Right atrium auricular region (tissue), 2 donors: ENCODE results near the gene ASTN2. TPM values are rescaled to one million over a fixed set of nuclear protein-coding genes. Genes with fewer than 3 reads are reported as not detected.

Experiments
- DNase-seq: peaks from one replicate; pipeline ENCODE4 v3.0.0-alpha.2; 2019; ENCODE audit warnings: low spot score
- H3K27ac ChIP-seq, 2 donors: fragments of 200-600 bp; sonication (generic); 1 replicate in 1 of 2; 2 replicates in 1 of 2; pipeline ENCODE4 v1.5.1; 2016 to 2019
- H3K27me3 ChIP-seq, 2 donors: fragments of 200-600 bp; sonication (generic); one replicate each; pipeline versions ENCODE4 v1.5.1 to v1.6.0; 2017 to 2019
- H3K36me3 ChIP-seq: fragments of 200-600 bp; sonication (generic); one replicate; pipeline ENCODE4 v1.5.1; 2016
- H3K4me1 ChIP-seq, 2 donors: fragments of 200-600 bp; sonication (generic); one replicate each; pipeline versions ENCODE4 v1.5.1 to v1.6.0; 2017 to 2019
- H3K4me3 ChIP-seq, 2 donors: fragments of 200-600 bp; sonication (generic); 1 replicate in 1 of 2; 2 replicates in 1 of 2; pipeline ENCODE4 v1.5.1; 2017 to 2019; ENCODE audit warnings: mild to moderate bottlenecking in 1 of 2, moderate library complexity in 1 of 2
- H3K9me3 ChIP-seq, 2 donors: fragments of 200-600 bp; sonication (generic); one replicate each; pipeline ENCODE4 v1.5.1; 2019
- total RNA-seq, 2 donors: library from RNA; depleted of rRNA; stranded (reverse); fragments of >200 nt; gene quantifications; one replicate each; pipeline ENCODE4 v1.1.0, GENCODE V29; 2016
- TF ChIP-seq, protein P1 (sequence below), 2 donors: fragments of 200-600 bp; sonication (generic); IDR thresholded peaks; one replicate each; pipeline ENCODE4 v1.5.1; 2019; ENCODE audit warnings: antibody characterized with exemption in 2 of 2

ASTN2 gene
- total RNA-seq, 2 donors from 2014 or later, result 11.1 to 32.2 TPM

DNA sequence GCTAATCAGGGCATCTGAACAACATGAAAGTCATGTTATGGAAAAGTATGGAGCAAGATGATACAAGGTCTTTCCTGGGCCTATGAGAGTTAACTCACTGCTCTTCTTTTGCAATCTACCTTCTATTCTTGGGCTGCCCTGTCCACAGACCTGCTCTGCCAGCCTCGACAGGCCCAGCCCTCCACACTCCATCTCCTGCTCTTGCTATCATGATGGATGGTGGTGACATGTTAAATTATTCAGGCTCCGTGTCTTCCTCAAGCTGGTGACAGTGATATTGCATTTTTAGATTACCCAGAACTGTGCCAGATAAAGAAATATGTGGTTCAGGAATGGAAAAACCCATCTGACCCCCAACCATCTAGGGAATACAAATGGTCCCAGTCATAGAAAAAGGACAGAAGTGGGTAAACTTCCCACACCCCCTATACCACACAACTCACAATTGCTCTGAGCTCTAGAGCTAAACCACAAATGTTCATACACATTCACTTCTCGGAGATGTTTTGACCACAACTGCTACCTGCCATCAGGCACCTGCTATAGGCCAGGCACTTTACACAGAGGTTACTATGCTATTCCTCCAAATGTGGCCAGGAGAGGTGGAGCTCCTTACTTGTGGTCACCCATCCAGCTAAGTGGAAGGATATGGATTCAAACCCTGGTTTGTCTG, 311.3 kb downstream of the ASTN2 start:
- Histone ChIP-seq H3K9me3 (no peaks in the 10 kb centered on the region), H3K4me1 (no peaks in the 10 kb centered on the region), H3K27ac (no peak overlapping the region), H3K36me3 (no peaks in the 10 kb centered on the region), H3K4me3 (no peak overlapping the region), H3K27me3 (no peaks in the 10 kb centered on the region)
- DNase-seq, result no peak
- TF ChIP-seq, protein P1, sequence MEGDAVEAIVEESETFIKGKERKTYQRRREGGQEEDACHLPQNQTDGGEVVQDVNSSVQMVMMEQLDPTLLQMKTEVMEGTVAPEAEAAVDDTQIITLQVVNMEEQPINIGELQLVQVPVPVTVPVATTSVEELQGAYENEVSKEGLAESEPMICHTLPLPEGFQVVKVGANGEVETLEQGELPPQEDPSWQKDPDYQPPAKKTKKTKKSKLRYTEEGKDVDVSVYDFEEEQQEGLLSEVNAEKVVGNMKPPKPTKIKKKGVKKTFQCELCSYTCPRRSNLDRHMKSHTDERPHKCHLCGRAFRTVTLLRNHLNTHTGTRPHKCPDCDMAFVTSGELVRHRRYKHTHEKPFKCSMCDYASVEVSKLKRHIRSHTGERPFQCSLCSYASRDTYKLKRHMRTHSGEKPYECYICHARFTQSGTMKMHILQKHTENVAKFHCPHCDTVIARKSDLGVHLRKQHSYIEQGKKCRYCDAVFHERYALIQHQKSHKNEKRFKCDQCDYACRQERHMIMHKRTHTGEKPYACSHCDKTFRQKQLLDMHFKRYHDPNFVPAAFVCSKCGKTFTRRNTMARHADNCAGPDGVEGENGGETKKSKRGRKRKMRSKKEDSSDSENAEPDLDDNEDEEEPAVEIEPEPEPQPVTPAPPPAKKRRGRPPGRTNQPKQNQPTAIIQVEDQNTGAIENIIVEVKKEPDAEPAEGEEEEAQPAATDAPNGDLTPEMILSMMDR (IDR thresholded peaks at IDR 0.05), result no peak

DNA sequence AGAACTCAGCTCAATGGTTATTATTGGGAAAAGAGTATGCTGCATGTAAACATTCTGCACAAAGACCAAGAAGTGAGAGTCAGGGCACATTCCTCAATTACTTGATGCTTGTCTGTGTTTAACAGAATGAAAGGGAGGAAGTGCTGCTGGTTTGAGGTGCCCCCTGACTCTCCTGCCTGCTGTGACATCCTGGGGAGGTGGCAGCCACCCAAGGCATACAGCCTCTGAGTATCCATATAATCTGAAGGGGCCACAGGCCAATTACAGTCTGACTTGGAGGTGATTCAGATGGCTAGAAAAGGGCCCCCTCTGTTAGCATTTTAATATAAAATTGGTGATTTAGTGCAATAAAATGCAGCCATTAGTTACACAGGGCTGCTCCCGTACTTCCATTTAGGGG, 313.8 kb downstream of the ASTN2 start:
- Histone ChIP-seq H3K27ac (no peak overlapping the region), H3K9me3 (no peaks in the 10 kb centered on the region), H3K4me1 (no peaks in the 10 kb centered on the region), H3K27me3 (no peaks in the 10 kb centered on the region), H3K4me3 (no peak overlapping the region), H3K36me3 (no peaks in the 10 kb centered on the region)
- DNase-seq, result no peak
- TF ChIP-seq, protein P1 (IDR thresholded peaks at IDR 0.05), result no peak

DNA sequence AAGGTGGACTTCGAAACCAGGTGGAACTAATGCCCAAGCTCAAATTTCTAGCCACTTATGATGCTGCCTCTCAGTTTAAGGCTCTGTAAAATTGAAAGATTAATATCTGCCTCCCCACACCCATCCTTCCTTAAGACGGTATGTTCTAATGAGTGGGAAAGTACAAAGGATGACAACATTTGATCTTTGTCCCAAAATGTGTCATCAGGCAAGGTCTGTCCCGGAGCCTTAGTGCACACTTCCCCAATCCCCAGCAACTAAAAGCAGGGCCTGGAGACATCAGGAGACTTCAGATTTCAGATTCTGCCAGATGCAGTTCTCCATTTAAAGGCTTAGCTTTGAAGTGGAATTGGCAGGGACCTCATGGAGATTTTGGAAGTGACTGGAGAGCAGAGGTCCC, 316.5 kb downstream of the ASTN2 start:
- Histone ChIP-seq H3K27me3 (no peaks in the 10 kb centered on the region), H3K9me3 (no peaks in the 10 kb centered on the region), H3K4me3 (no peak overlapping the region), H3K27ac (no peak overlapping the region), H3K36me3 (no peaks in the 10 kb centered on the region), H3K4me1 (peaks cover 0 to 10% of the 10 kb centered on the region in 2 donors)
- TF ChIP-seq, protein P1 (IDR thresholded peaks at IDR 0.05), result no peak
- DNase-seq, result no peak

DNA sequence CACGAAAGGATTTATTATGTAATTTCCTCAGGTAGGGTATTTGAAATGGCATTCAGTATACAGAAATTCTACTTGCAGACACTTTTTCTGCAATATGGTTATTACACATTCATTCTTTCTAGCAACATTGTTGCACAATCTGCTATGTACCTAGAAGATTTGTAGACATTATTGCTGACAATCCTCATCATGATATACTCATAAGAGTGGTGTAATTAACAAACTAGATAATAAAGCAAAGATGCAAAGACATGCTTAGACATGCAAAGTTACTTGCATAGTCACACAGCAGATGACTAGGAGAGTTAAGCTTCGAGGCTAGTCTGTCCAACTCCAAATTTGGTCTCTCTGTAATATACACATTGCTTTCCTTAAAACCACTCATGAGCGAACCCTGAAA, 317.1 kb downstream of the ASTN2 start:
- Histone ChIP-seq H3K4me1 (peaks cover 0 to 11% of the 10 kb centered on the region in 2 donors), H3K27ac (no peak overlapping the region), H3K4me3 (no peak overlapping the region), H3K27me3 (no peaks in the 10 kb centered on the region), H3K9me3 (no peaks in the 10 kb centered on the region), H3K36me3 (no peaks in the 10 kb centered on the region)
- no peak for DNase-seq
- TF ChIP-seq, protein P1 (IDR thresholded peaks at IDR 0.05), result no peak

DNA sequence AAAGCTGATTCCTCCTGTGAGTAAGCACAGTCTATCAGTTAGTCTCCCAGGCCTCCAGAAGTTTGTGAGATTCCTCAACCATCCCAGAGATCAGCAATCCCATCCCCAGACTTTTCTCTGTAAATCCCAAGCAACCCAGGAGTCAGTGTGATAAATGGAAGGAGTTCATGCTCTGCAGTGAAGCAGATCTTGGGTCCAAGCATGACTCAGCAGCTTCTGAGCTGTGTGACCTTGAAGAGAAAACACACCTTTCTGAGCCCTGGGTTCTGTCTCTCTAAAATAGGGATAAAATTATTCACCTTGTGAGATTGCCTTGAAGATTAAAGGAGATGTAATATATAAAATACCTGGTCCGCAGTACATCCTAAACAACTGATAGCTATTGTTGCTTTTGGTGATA, 318.7 kb downstream of the ASTN2 start:
- no peak overlapping the region for H3K27ac ChIP-seq
- H3K27me3 ChIP-seq, result no peaks in the 10 kb centered on the region
- H3K9me3 ChIP-seq, result no peaks in the 10 kb centered on the region
- no peak for DNase-seq
- H3K4me3 ChIP-seq, result no peak overlapping the region
- H3K4me1 ChIP-seq, result peaks cover 0 to 17% of the 10 kb centered on the region in 2 donors
- H3K36me3 ChIP-seq, result no peaks in the 10 kb centered on the region
- TF ChIP-seq, protein P1 (IDR thresholded peaks at IDR 0.05), result no peak

DNA sequence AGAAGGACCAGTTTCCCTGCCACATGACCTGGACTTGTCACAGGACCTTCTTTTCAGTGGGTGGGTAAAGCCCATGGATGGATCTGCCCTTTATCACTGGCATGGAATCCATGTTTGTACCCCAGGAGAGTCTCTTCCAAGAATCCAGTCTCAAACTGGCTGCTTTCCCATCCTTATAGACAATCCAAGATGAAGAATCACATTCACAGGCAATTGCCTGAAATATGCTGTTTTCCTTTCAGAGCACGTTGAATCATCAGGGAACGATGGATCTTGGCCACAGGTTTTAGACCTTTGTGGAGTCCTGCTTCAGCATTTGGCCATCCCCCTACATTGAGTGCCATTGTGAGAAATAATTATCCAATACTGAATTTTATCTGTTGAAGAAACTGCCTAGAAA, 319.8 kb downstream of the ASTN2 start:
- Histone ChIP-seq H3K4me1 (peaks cover 0 to 17% of the 10 kb centered on the region in 2 donors), H3K4me3 (no peak overlapping the region), H3K36me3 (no peaks in the 10 kb centered on the region), H3K27ac (no peak overlapping the region), H3K27me3 (no peaks in the 10 kb centered on the region), H3K9me3 (no peaks in the 10 kb centered on the region)
- TF ChIP-seq, protein P1 (IDR thresholded peaks at IDR 0.05), result no peak
- DNase-seq, result no peak
